ENCODE data around the gene WNT4. TPM values are rescaled to one million over a fixed set of nuclear protein-coding genes. Genes with fewer than 3 reads are reported as not detected.

Gene WNT4
- total and polyA plus RNA-seq, 10 of the 15 experiments (the other 5 are each of a cell fraction or from before 2014, with no cell fraction given): 0.01 TPM; not detected in 9

DNA sequence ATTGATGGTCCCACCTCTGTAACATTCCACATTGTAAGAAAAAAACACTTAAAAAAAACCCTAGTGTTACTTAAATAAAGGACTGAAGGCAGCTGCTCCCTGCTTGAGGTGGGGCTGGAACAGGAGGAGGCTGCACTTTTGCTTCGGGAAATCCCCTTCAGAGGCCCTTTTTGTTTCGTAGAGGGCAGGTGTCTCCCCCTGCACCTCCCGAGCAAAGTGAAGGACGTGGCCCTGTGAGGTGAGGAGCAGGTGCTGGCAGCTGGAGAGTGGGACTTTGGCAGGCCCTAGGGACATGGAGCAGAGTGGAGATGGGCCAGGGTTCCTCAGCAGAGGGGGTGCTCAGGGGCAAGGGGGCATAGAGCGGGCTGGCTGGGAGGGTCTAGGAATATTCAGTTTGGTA, 33.4 kb upstream of the WNT4 start:
- Histone ChIP-seq H3K79me2 (ENCODE audit: control insufficient read depth, insufficient read depth, low read length) (no peaks in the 10 kb centered on the region), H3K9me3 (replicated peaks; ENCODE audit: control insufficient read depth, insufficient read depth, low read length) (no peaks in the 10 kb centered on the region; the same call in 2 of the 3 replicates), H3K4me3 (no peak overlapping the region), H3K9ac (ENCODE audit: control insufficient read depth, insufficient read depth, low read length) (peak overlapping the region; percentile 35; the same call in 1 of the 2 replicates), H4K20me1 (ENCODE audit: control insufficient read depth, insufficient read depth) (no peaks in the 10 kb centered on the region), H3K4me2 (ENCODE audit: control insufficient read depth, insufficient read depth) (peak overlapping the region; percentile 53), H3K4me1 (ENCODE audit: control insufficient read depth, insufficient read depth, low read length) (peaks cover 36% of the 10 kb centered on the region), H3K27me3 (replicated peaks in 1 of 2; ENCODE audit: control insufficient read depth in 2 of 2, insufficient read depth in 2 of 2, low read length in 1 of 2) (no peaks in the 10 kb centered on the region), H2AFZ (ENCODE audit: control insufficient read depth, low read depth, low read length) (no peak overlapping the region), H3K36me3 (ENCODE audit: control insufficient read depth in 2 of 2, insufficient read depth in 2 of 2, low read length in 1 of 2) (no peaks in the 10 kb centered on the region), H3K27ac (ENCODE audit: control insufficient read depth, insufficient read depth) (peak overlapping the region; percentile 28; the same call in 1 of the 2 replicates)
- BruUV-seq (replicated peaks): no TSS peak
- CTCF ChIA-PET: interaction anchor here (0.6 to 1.3 kb wide), 3 partner anchors 10 to 240 kb away, joined by 3 to 4 read pairs (median 3); no protein-coding TSS in a partner anchor
- WGBS (ENCODE audit: insufficient coverage, insufficient replicate concordance, low lambda C conversion rate, missing lambda C conversion rate): 19% methylated on average over 5 of the region's 5 CpGs
- RAD21 ChIA-PET (ENCODE audit: unreplicated experiment): interaction anchor here (1.1 kb wide), 1 partner anchor 157 kb away, joined by 3 read pairs; no protein-coding TSS in a partner anchor
- intact Hi-C loops (cut with micrococcal nuclease; ENCODE audit: unreplicated experiment) (no loop called here), in situ Hi-C loops (cut with MboI) (no loop called here)
- ATAC-seq (peak; percentile 91), FAIRE-seq (peak; percentile 82), DNase-seq (ENCODE audit: low read depth, low spot score) (no peak)
- POLR2A ChIA-PET: interaction anchor here (2.5 kb wide), 1 partner anchor 9 kb away, joined by 16 read pairs; no protein-coding TSS in a partner anchor
- SMC1A ChIA-PET (ENCODE audit: uncharacterized antibody, unreplicated experiment): interaction anchor here (1.0 kb wide), 1 partner anchor 21 kb away, joined by 4 read pairs; no protein-coding TSS in a partner anchor
- TF ChIP-seq RELB (IDR thresholded peaks at IDR 0.05; ENCODE audit: low read depth) (peak; percentile 47; the same call in 1 of the 2 replicates), SMAD5 (IDR thresholded peaks at IDR 0.05; ENCODE audit: low read depth) (no peak), SUPT20H (IDR thresholded peaks at IDR 0.05; ENCODE audit: borderline replicate concordance, control insufficient read depth, low read depth, low read length) (no peak), PML (IDR thresholded peaks at IDR 0.05; ENCODE audit: low read length) (no peak), SMC3 (IDR thresholded peaks at IDR 0.05; ENCODE audit: borderline replicate concordance, low read length) (no peak), CHD1 (IDR thresholded peaks at IDR 0.05; ENCODE audit: low read depth, low read length) (no peak), GATAD2B (conservative IDR thresholded peaks at IDR 0.05; ENCODE audit: low read depth) (no peak), CTCF (IDR thresholded peaks at IDR 0.05 in 2 of 3, conservative IDR thresholded peaks at IDR 0.05 in 1 of 3; ENCODE audit: control insufficient read depth in 2 of 3, extremely low read depth in 1 of 3, insufficient read depth in 1 of 3, low read depth in 3 of 3, low read length in 3 of 3) (no peak), YY1 (IDR thresholded peaks at IDR 0.05; ENCODE audit: low read depth, low read length) (no peak), ZBTB40 (IDR thresholded peaks at IDR 0.05; ENCODE audit: borderline replicate concordance) (no peak), POU2F2 (IDR thresholded peaks at IDR 0.05; ENCODE audit: borderline replicate concordance, low read depth, low read length) (no peak), SRF (IDR thresholded peaks at IDR 0.05; ENCODE audit: low read depth in 2 of 2, low read length in 2 of 2) (no peak), RBBP5 (conservative IDR thresholded peaks at IDR 0.05) (no peak), IKZF2 (IDR thresholded peaks at IDR 0.05) (peak; percentile 36 to 37; a peak in 2 of 4 replicates), MAX (IDR thresholded peaks at IDR 0.05; ENCODE audit: low read depth, low read length) (no peak), SREBF2 (IDR thresholded peaks at IDR 0.05; ENCODE audit: low read length) (no peak), SUZ12 (IDR thresholded peaks at IDR 0.05; ENCODE audit: unreplicated experiment) (no peak), ZNF24 (IDR thresholded peaks at IDR 0.05) (no peak)
